Cerebellar cortex (tissue), 1 donor: Measurements from ENCODE around the gene PLCB1.

Experiments used
- DNase-seq: peaks from one replicate; pipeline ENCODE4 v3.0.0-alpha.2; 2015; ENCODE audit warnings: low spot score

The PLCB1 gene

DNA sequence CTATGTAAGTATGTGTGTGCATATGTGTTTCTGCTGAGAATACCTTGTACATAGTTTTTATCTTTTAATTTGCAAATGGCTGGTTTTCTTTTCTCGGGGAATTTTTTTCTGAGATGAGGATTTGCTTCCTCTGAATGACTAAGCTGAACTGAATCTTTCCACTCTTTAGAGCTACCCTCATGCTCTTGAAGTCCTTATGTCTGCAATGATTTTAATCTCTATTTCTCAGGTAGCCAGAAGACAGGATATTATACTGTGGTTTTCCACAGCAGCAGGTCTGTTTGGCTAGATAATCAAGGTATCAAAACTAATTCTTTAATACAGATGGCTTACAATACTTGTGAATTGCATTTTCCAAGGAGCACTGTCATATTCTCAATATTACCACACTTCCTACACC lies 114.7 kb downstream of the PLCB1 start:
- DNase-seq, result no peak

- no peak for DNase-seq
Observed at GRCh38 chr20:8248051-8248450, 116.0 kb downstream of the PLCB1 start.

- no peak for DNase-seq
Observed at GRCh38 chr20:8249634-8250033, 117.6 kb downstream of the PLCB1 start.

- DNase-seq, result no peak
Observed at GRCh38 chr20:8250539-8251200, 118.6 kb downstream of the PLCB1 start.

DNA sequence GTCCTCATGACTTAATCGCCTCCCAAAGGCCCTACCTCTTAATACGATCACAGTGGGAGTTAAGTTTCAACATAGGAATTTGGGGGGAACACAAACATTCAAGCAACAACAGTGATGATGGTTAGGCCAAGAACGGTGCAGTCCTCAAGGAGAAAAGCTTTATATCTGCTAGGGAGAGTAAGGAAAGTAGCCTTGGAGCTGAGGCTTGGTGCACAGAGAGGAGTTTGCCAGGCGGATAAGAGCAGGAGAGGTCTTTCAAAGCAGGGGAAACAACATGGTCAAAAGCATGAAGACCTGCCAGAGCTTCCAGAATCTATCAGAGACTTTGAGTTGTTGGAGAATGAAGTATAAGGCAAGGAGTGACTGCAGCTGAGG lies 119.1 kb downstream of the PLCB1 start:
- no peak for DNase-seq

- no peak for DNase-seq
Observed at GRCh38 chr20:8254911-8255582, 123.0 kb downstream of the PLCB1 start.

DNA sequence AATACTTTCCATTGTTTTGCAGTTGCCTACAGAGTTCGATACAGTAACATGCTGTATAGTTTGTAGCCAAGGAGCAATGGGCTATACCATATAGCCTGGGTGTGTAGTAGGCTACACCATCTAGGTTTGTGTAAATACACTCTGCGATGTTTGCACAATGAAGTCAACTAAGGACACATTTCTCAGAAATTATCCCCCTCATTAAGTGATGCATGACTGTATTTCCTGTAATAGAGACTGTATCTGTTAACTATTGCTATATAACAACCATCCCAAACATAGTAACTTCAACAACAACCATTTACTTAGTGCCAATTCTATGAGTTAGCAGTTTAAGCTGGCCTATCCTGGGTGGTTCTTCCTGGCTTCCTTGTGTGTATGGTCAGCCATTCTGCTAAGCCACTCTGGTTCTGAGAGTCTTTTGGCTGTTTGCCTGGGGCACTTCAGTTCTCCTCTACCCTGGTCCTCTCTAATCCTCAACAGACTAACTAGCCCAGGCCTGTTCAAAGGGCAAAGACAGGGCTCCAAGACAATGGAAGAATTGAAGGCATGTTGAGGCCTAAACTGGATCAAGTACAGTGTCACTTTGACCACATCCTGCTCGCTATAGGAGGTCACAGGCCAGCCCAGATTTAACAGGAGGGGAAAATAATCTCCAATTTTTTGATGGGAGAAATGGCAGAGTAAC lies 124.0 kb downstream of the PLCB1 start:
- DNase-seq, result no peak

DNA sequence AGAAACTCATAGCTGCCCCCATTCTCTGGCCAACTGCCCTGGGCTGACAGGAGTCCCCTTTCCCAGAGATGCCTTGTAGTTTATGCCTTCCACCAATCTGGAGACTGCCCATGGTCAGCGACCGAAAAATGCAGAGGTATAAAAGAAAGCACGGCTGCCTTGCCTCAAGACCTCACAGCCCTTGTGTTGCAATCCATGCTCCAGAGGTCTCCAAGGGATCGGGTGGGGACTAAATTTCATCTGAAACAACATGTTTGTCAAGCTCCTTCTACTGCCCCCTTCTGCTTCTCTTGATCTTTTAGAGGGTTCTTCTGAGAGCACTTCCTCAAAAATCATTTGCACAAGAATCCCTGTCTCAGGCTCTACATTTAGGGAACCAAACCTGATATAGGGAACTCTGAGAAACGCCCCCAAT lies 128.8 kb downstream of the PLCB1 start:
- DNase-seq, result no peak

GRCh38 chr20:8262721-8263120 lies 130.7 kb downstream of the PLCB1 start:
- DNase-seq, result no peak

DNA sequence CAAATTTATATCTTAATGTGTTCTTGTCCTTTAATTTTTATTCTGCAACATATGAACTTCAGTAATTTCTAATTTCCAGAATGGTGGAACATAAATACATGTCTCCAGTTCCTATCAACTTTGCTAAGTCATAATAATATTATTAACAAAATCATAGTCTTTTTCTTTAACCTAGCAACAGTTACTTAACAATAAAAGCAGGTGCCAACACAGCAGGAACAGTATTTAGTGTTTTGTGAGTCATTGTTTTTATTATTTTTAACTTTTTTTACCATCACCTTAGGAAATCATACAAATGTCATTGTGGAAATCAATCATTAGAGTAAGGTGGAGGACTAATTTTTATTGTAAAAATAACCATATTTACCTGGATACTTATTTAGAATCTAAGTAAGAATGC lies 133.5 kb downstream of the PLCB1 start:
- DNase-seq, result no peak

DNA sequence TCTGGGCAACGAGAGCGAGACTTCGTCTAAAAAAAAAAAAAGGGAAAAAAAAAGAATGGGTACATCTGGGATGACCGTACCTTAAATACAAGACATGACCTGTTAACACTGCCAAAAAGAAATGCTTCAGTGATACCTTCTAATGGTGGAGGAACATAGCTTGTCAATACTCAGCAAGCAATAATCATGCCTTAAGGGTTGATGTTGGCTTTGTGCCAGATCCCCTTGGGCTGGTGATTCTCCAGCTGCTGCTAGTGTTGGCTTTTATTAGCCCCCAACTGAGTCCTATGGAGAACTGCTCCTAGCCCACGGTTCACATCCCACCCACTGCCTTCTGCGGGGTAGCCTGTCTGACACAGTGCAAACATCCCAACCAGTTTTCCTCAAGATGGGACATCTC lies 134.9 kb downstream of the PLCB1 start:
- no peak for DNase-seq

- no peak for DNase-seq
Observed at GRCh38 chr20:8271727-8272126, 139.7 kb downstream of the PLCB1 start.

- DNase-seq, result no peak
Observed at GRCh38 chr20:8272766-8273165, 140.7 kb downstream of the PLCB1 start.

- DNase-seq, result no peak
Observed at GRCh38 chr20:8284902-8285301, 152.8 kb downstream of the PLCB1 start.

GRCh38 chr20:8287340-8287739 lies 155.3 kb downstream of the PLCB1 start:
- no peak for DNase-seq

GRCh38 chr20:8291200-8291599 lies 159.1 kb downstream of the PLCB1 start:
- no peak for DNase-seq

DNA sequence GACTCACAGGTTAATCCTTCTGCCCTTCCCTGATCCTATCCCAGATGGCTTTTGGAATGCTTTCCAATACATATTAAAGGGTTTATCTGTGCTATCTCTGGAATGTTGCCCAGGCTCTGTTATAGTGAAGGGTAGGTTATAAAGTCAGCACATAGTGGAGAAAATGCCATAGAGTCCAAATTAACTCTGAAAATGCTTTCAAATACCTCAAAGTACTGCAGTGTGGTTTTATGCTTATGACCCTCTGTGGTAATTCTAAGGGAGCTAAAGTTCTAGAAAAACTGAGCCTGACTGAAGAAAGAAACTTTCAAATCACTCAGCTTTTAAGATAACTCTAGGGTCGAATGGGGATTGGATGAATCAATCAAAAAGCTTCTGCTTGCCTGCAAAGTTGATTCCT lies 159.8 kb downstream of the PLCB1 start:
- DNase-seq, result no peak

GRCh38 chr20:8292793-8293192 lies 160.7 kb downstream of the PLCB1 start:
- DNase-seq, result no peak

- no peak for DNase-seq
Observed at GRCh38 chr20:8293750-8294149, 161.7 kb downstream of the PLCB1 start.

- DNase-seq, result no peak
Observed at GRCh38 chr20:8296536-8296935, 164.5 kb downstream of the PLCB1 start.

GRCh38 chr20:8298426-8299043 lies 166.5 kb downstream of the PLCB1 start:
- no peak for DNase-seq

DNA sequence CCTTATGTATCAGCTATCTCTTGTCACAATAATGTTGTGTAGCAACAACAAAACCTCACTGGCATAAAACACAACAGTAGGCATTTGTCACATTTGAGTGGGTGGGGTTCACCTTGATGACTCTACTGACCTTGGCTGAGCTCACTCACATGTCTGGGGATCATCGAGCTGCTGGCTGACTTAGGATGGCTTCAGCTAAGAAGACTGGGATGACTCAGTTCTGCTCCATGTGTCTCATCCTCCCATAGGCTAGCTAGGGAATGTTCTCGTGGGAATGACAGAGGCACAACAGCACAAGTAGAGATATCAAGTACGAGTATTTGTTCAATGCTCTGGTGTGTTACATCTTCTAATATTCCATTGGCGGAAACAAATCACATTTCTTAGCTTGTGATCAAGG lies 167.9 kb downstream of the PLCB1 start:
- no peak for DNase-seq

DNA sequence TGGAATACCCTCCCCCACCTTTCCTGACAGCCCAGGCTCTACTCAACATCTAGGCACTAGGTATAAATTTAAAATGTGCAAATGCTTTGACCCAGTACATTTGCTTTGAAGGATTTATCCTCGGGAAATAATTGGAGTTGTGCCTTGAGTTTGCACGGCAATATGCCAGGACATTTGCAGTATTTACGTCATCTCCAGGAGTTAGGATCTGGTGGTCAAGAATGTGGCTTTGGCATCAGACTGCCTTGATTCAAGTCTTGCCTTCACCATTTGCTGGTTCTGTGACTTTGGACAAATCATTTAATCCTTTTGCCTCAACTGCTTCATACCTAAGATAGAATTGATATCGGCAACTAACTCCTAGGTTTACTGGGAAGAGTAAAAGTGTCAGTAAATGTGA lies 169.6 kb downstream of the PLCB1 start:
- DNase-seq, result no peak
